ENCODE measurements around the gene MYCBP2. TPM values are rescaled to one million over a fixed set of nuclear protein-coding genes. Genes with fewer than 3 reads are reported as not detected.

The MYCBP2 gene
- total RNA-seq, 1 donor = 155 TPM

GRCh38 chr13:77118134-77118533, 208.8 kb downstream of the MYCBP2 start:
- no peaks in the 10 kb centered on the region for H4K20me1 ChIP-seq (ENCODE audit: insufficient read depth, low read length)
- H3K27me3 ChIP-seq (ENCODE audit: insufficient read depth, low read length) = no peaks in the 10 kb centered on the region
- H3K79me2 ChIP-seq (ENCODE audit: insufficient read depth, low read length) = no peaks in the 10 kb centered on the region
- peaks cover 6% of the 10 kb centered on the region for H3K36me3 ChIP-seq (ENCODE audit: insufficient read depth, low read length)
- no peak overlapping the region for H2AFZ ChIP-seq (ENCODE audit: low read length)
- H3K4me2 ChIP-seq (ENCODE audit: insufficient read depth, low read length) = no peak overlapping the region
- no peaks in the 10 kb centered on the region for H3K9me3 ChIP-seq (ENCODE audit: low read depth, low read length)
- no peaks in the 10 kb centered on the region for H3K4me1 ChIP-seq (ENCODE audit: insufficient read depth, low read length)
- no peak overlapping the region for H3K27ac ChIP-seq (ENCODE audit: low read depth, low read length)
- no peak for DNase-seq (ENCODE audit: insufficient read length, low spot score, missing footprints)
- no peak overlapping the region for H3K4me3 ChIP-seq (ENCODE audit: insufficient read depth, low read length)
- no peak for TF ChIP-seq CTCF (IDR thresholded peaks at IDR 0.05; ENCODE audit: extremely low read depth, low read depth, low read length)

DNA sequence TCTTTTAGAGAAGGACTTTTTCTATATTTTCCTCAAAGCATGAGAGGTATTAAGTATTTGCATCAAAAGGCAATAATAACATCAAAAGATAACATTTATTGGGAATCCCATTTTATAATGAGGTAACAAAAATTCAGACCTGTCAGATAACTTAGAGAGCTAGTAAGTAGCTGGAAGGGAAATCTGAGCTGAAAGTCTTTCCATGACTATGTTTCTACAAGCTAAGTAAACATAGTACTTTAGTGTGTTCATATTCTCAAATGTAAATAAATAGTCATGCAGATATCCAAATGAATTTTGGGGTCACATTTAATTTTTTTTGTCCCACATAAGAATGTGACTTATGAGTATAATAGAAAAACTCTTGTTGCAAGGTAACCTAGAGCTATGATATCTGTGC, 212.6 kb downstream of the MYCBP2 start:
- H3K4me1 ChIP-seq (ENCODE audit: insufficient read depth, low read length) = no peaks in the 10 kb centered on the region

DNA sequence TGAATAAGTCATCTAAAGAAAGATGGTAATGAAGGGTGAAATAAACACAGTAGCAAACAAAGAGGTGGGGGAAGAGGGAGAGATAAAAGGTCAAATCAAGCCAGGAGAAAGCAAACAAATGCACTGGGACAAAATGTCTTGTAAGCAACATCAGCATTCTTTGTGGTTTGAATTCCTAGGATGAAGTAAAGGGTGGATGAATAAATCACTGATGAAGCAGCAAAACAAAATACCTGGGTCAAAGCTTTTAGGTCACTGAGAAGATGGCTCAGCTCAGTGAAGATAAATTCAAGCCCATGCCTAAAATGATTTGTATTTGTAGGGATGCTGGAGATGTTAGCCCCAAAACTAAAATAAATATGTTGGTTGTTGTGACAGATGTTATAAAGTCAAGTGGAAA, 213.4 kb downstream of the MYCBP2 start:
- TF ChIP-seq CTCF (IDR thresholded peaks at IDR 0.05; ENCODE audit: extremely low read depth, low read depth, low read length) = no peak
- H4K20me1 ChIP-seq (ENCODE audit: insufficient read depth, low read length) = no peaks in the 10 kb centered on the region
- H3K4me2 ChIP-seq (ENCODE audit: insufficient read depth, low read length) = no peak overlapping the region
- no peaks in the 10 kb centered on the region for H3K27me3 ChIP-seq (ENCODE audit: insufficient read depth, low read length)
- H3K4me3 ChIP-seq (ENCODE audit: insufficient read depth, low read length) = no peak overlapping the region
- no peaks in the 10 kb centered on the region for H3K79me2 ChIP-seq (ENCODE audit: insufficient read depth, low read length)
- DNase-seq (ENCODE audit: insufficient read length, low spot score, missing footprints) = no peak
- no peak overlapping the region for H2AFZ ChIP-seq (ENCODE audit: low read length)
- H3K9me3 ChIP-seq (ENCODE audit: low read depth, low read length) = peaks cover 3% of the 10 kb centered on the region
- no peak overlapping the region for H3K27ac ChIP-seq (ENCODE audit: low read depth, low read length)
- no peaks in the 10 kb centered on the region for H3K4me1 ChIP-seq (ENCODE audit: insufficient read depth, low read length)
- H3K36me3 ChIP-seq (ENCODE audit: insufficient read depth, low read length) = peaks cover 4% of the 10 kb centered on the region

More for the DNA sequence above, 212.6 kb downstream of the MYCBP2 start:
- no peaks in the 10 kb centered on the region for H3K27me3 ChIP-seq (ENCODE audit: insufficient read depth, low read length)
- no peak for TF ChIP-seq CTCF (IDR thresholded peaks at IDR 0.05; ENCODE audit: extremely low read depth, low read depth, low read length)
- no peak overlapping the region for H3K4me2 ChIP-seq (ENCODE audit: insufficient read depth, low read length)
- H3K4me3 ChIP-seq (ENCODE audit: insufficient read depth, low read length) = no peak overlapping the region
- no peak for DNase-seq (ENCODE audit: insufficient read length, low spot score, missing footprints)
- no peak overlapping the region for H2AFZ ChIP-seq (ENCODE audit: low read length)
- no peaks in the 10 kb centered on the region for H4K20me1 ChIP-seq (ENCODE audit: insufficient read depth, low read length)
- peaks cover 6% of the 10 kb centered on the region for H3K36me3 ChIP-seq (ENCODE audit: insufficient read depth, low read length)
- H3K79me2 ChIP-seq (ENCODE audit: insufficient read depth, low read length) = no peaks in the 10 kb centered on the region
- H3K9me3 ChIP-seq (ENCODE audit: low read depth, low read length) = peaks cover 3% of the 10 kb centered on the region
- H3K27ac ChIP-seq (ENCODE audit: low read depth, low read length) = no peak overlapping the region

GRCh38 chr13:77105051-77105450, 221.8 kb downstream of the MYCBP2 start:
- no peak for TF ChIP-seq CTCF (IDR thresholded peaks at IDR 0.05; ENCODE audit: extremely low read depth, low read depth, low read length)
- Histone ChIP-seq H3K4me3 (ENCODE audit: insufficient read depth, low read length) (no peak overlapping the region), H3K4me2 (ENCODE audit: insufficient read depth, low read length) (no peak overlapping the region), H3K9me3 (ENCODE audit: low read depth, low read length) (no peaks in the 10 kb centered on the region), H3K79me2 (ENCODE audit: insufficient read depth, low read length) (no peaks in the 10 kb centered on the region), H3K4me1 (ENCODE audit: insufficient read depth, low read length) (no peaks in the 10 kb centered on the region), H4K20me1 (ENCODE audit: insufficient read depth, low read length) (no peaks in the 10 kb centered on the region), H3K27me3 (ENCODE audit: insufficient read depth, low read length) (no peaks in the 10 kb centered on the region), H3K36me3 (ENCODE audit: insufficient read depth, low read length) (no peaks in the 10 kb centered on the region), H2AFZ (ENCODE audit: low read length) (no peak overlapping the region), H3K27ac (ENCODE audit: low read depth, low read length) (no peak overlapping the region)
- no peak for DNase-seq (ENCODE audit: insufficient read length, low spot score, missing footprints)

Measured in osteoblast (primary cell).